ENCODE measurements around the gene SLC26A4.

SLC26A4 gene

DNA sequence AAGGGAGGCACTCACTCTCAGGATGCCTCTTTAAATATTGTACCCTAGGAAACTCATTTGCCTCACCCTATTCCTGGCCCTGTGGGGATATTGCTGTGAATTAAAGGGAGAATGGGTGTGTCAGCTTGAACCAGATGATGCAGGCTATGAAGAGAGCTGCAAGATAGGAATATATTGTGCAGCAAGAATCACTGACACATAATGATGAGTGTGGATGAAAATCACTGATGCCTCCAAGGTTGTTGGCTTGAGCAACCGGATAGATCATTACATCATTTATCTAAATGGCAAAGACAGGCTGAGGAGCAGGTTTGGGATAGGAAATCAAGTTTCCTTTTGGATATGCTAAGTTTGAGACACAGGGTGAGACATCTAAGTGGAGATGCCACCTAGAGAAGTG is 6.2 kb downstream of the SLC26A4 start:
- no peak for DNase-seq (ENCODE audit: low read depth)
- H3K4me3 ChIP-seq (ENCODE audit: low read depth, low read length), result no peak overlapping the region
- TF ChIP-seq CTCF (IDR thresholded peaks at IDR 0.05; ENCODE audit: insufficient read depth, low read depth, low read length, missing control alignments), result no peak

GRCh38 chr7:107667341-107667740 is 6.7 kb downstream of the SLC26A4 start:
- H3K4me3 ChIP-seq (ENCODE audit: low read depth, low read length), result no peak overlapping the region
- no peak for DNase-seq (ENCODE audit: low read depth)

GRCh38 chr7:107668296-107668695 is 7.7 kb downstream of the SLC26A4 start:
- DNase-seq (ENCODE audit: low read depth), result no peak
- no peak for TF ChIP-seq CTCF (IDR thresholded peaks at IDR 0.05; ENCODE audit: insufficient read depth, low read depth, low read length, missing control alignments)

More at GRCh38 chr7:107667341-107667740, 6.7 kb downstream of the SLC26A4 start:
- TF ChIP-seq CTCF (IDR thresholded peaks at IDR 0.05; ENCODE audit: insufficient read depth, low read depth, low read length, missing control alignments), result no peak

DNA sequence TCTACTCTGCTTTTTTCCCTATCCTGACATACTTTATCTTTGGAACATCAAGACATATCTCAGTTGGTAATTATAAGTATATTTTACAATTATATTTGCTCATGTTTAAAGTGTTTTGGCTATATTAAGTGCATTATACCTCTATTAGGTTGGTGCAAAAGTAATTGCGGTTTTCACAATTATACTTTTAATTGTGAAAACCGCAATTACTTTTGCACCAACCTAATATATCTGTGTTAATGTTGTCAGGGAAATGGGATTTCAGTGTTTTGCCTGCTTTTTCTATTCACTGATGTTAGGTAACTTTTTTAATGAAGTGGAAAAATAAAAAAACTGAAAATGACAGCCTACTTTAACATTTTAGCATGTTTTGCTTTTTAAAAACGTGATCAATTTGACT is 11.6 kb downstream of the SLC26A4 start:
- no peak for TF ChIP-seq CTCF (IDR thresholded peaks at IDR 0.05; ENCODE audit: insufficient read depth, low read depth, low read length, missing control alignments)
- no peak overlapping the region for H3K4me3 ChIP-seq (ENCODE audit: low read depth, low read length)
- DNase-seq (ENCODE audit: low read depth), result no peak

More at GRCh38 chr7:107668296-107668695, 7.7 kb downstream of the SLC26A4 start:
- H3K4me3 ChIP-seq (ENCODE audit: low read depth, low read length), result no peak overlapping the region

- DNase-seq (ENCODE audit: low read depth), result no peak
- no peak for TF ChIP-seq CTCF (IDR thresholded peaks at IDR 0.05; ENCODE audit: insufficient read depth, low read depth, low read length, missing control alignments)
- H3K4me3 ChIP-seq (ENCODE audit: low read depth, low read length), result no peak overlapping the region
Measured at GRCh38 chr7:107676249-107676648, 15.6 kb downstream of the SLC26A4 start.

DNA sequence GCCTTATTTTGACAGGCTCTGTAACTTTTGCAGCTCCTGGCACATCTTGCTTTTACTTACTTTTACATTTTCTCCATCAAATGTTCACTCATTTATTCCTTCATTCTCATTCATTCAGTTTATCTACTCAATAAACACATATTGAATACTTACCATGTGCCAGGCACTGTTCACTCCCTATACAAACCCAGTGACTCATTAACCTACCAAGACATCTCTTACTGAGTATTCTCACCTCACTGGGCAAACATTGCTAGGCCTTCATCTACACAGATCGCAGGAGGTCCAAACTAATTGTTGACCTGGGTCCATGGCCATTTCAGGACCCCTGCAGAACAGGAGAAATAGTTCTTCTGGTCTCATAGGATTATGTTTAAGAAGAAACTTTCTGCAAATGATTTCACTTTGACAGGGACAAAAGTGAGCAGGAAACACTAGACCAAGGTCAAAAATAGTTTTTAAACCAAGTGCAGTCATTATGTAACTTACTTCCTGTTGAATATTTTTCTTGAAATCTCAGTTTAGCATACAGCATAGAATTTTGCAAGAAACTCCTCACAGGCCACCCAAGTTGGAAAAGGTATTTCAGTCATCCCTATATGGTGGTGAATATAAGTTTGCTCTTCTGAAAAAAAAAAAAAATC is 17.6 kb downstream of the SLC26A4 start:
- peak; percentile 5 for DNase-seq (ENCODE audit: low read depth)
- TF ChIP-seq CTCF (IDR thresholded peaks at IDR 0.05; ENCODE audit: insufficient read depth, low read depth, low read length, missing control alignments), result no peak
- H3K4me3 ChIP-seq (ENCODE audit: low read depth, low read length), result no peak overlapping the region

DNA sequence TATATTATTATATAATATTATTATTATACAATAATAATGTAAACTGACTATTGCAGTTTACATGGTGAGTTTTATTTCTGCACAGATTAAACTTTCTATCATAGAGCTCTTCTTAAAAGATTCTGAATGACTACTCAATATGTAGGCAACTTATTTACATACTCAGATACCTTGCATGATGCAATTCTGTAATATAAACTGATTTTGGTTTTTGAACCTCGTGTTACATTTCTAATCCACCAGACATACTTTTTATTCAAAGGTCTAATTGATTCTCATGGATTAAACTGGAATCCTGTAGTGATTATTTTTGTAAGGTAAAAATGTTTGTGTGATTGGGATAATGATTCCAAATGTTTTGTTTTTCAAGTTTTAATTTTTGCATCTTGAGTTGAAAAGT is 19.9 kb downstream of the SLC26A4 start:
- no peak for TF ChIP-seq CTCF (IDR thresholded peaks at IDR 0.05; ENCODE audit: insufficient read depth, low read depth, low read length, missing control alignments)
- no peak for DNase-seq (ENCODE audit: low read depth)
- H3K4me3 ChIP-seq (ENCODE audit: low read depth, low read length), result no peak overlapping the region

All from GM12865 (cell line).